ENCODE data around the gene BRS3. TPM values are rescaled to one million over a fixed set of nuclear protein-coding genes. Genes with fewer than 3 reads are reported as not detected.

Gene BRS3
- total and polyA plus RNA-seq, 2 donors (not counting 1 experiment from before 2014, with no cell fraction given) = not detected

GRCh38 chrX:136528645-136529315 lies 41.0 kb downstream of the BRS3 start:
- Histone ChIP-seq H3K9ac (ENCODE audit: insufficient read depth, low read length) (no peak overlapping the region), H3K4me1 (ENCODE audit: control insufficient read depth, extremely low read depth, insufficient read depth, low read length) (no peaks in the 10 kb centered on the region), H2AFZ (ENCODE audit: low read length) (no peak overlapping the region), H4K20me1 (ENCODE audit: control insufficient read depth, extremely low read depth, insufficient read depth, low read length) (no peaks in the 10 kb centered on the region), H3K4me2 (ENCODE audit: extremely low read depth, insufficient read depth, low read length) (no peak overlapping the region), H3K9me3 (ENCODE audit: control insufficient read depth, insufficient read depth, low read depth, low read length) (no peaks in the 10 kb centered on the region), H3K79me2 (ENCODE audit: control insufficient read depth, insufficient read depth, low read length) (no peaks in the 10 kb centered on the region), H3K4me3 (replicated peaks in 1 of 4; ENCODE audit: control extremely low read depth in 1 of 4, insufficient read depth in 1 of 4, low read depth in 3 of 4, low read length in 4 of 4) (no peak overlapping the region), H3K27ac (ENCODE audit: insufficient read depth, low read length) (no peak overlapping the region), H3K27me3 (ENCODE audit: control insufficient read depth, insufficient read depth, low read length) (no peaks in the 10 kb centered on the region), H3K36me3 (ENCODE audit: control insufficient read depth, insufficient read depth, low read length) (no peaks in the 10 kb centered on the region)
- TF ChIP-seq, protein P1, sequence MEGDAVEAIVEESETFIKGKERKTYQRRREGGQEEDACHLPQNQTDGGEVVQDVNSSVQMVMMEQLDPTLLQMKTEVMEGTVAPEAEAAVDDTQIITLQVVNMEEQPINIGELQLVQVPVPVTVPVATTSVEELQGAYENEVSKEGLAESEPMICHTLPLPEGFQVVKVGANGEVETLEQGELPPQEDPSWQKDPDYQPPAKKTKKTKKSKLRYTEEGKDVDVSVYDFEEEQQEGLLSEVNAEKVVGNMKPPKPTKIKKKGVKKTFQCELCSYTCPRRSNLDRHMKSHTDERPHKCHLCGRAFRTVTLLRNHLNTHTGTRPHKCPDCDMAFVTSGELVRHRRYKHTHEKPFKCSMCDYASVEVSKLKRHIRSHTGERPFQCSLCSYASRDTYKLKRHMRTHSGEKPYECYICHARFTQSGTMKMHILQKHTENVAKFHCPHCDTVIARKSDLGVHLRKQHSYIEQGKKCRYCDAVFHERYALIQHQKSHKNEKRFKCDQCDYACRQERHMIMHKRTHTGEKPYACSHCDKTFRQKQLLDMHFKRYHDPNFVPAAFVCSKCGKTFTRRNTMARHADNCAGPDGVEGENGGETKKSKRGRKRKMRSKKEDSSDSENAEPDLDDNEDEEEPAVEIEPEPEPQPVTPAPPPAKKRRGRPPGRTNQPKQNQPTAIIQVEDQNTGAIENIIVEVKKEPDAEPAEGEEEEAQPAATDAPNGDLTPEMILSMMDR (conservative IDR thresholded peaks at IDR 0.05 in 1 of 2, IDR thresholded peaks at IDR 0.05 in 1 of 2; ENCODE audit: low read depth in 1 of 2, low read length in 2 of 2) = no peak
- TF ChIP-seq EZH2 (IDR thresholded peaks at IDR 0.05; ENCODE audit: low read length, missing control alignments) = no peak
- DNase-seq (ENCODE audit: low read depth in 2 of 2) = no peak

- Histone ChIP-seq H2AFZ (ENCODE audit: low read length) (no peak overlapping the region), H3K9me3 (ENCODE audit: control insufficient read depth, insufficient read depth, low read depth, low read length) (no peaks in the 10 kb centered on the region), H3K27ac (ENCODE audit: insufficient read depth, low read length) (no peak overlapping the region), H4K20me1 (ENCODE audit: control insufficient read depth, extremely low read depth, insufficient read depth, low read length) (no peaks in the 10 kb centered on the region), H3K79me2 (ENCODE audit: control insufficient read depth, insufficient read depth, low read length) (no peaks in the 10 kb centered on the region), H3K36me3 (ENCODE audit: control insufficient read depth, insufficient read depth, low read length) (no peaks in the 10 kb centered on the region), H3K9ac (ENCODE audit: insufficient read depth, low read length) (no peak overlapping the region), H3K4me2 (ENCODE audit: extremely low read depth, insufficient read depth, low read length) (no peak overlapping the region), H3K27me3 (ENCODE audit: control insufficient read depth, insufficient read depth, low read length) (no peaks in the 10 kb centered on the region), H3K4me3 (replicated peaks in 1 of 4; ENCODE audit: control extremely low read depth in 1 of 4, insufficient read depth in 1 of 4, low read depth in 3 of 4, low read length in 4 of 4) (no peak overlapping the region), H3K4me1 (ENCODE audit: control insufficient read depth, extremely low read depth, insufficient read depth, low read length) (no peaks in the 10 kb centered on the region)
- DNase-seq (ENCODE audit: low read depth in 2 of 2) = no peak
- TF ChIP-seq EZH2 (IDR thresholded peaks at IDR 0.05; ENCODE audit: low read length, missing control alignments) = no peak
- TF ChIP-seq, protein P1 (conservative IDR thresholded peaks at IDR 0.05 in 1 of 2, IDR thresholded peaks at IDR 0.05 in 1 of 2; ENCODE audit: low read depth in 1 of 2, low read length in 2 of 2) = no peak
These were observed 42.0 kb downstream of the BRS3 start for GRCh38 chrX:136529795-136530194.

DNA sequence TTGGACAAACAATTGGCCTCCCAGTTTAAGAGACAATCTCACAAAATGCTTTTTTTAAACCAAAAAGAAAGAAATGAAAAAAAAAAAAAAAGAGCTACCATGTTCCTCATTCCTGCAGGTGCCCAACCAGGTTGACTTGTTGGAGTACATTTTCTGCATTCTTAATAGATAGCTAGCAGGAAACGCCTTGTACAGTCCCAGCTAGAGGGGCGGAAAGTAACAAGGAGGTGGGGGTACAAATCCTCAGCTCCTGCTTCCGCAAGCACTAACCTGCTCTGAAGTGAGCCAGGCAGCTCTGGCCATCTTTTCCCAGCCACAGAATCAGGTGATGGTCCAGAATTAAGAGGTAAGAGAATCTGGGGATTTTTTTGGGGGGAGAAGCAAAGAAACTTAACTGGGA lies 44.2 kb downstream of the BRS3 start, which contains the start of gene VGLL1:
Gene VGLL1 (plus strand): TSS at position 265 of the 400 bp plus-strand sequence. CDS start 3,806 bp downstream, outside the sequence.
- Histone ChIP-seq H3K79me2 (ENCODE audit: control insufficient read depth, insufficient read depth, low read length) (no peaks in the 10 kb centered on the region), H3K27ac (ENCODE audit: insufficient read depth, low read length) (no peak within 1 kb of the TSS), H4K20me1 (ENCODE audit: control insufficient read depth, extremely low read depth, insufficient read depth, low read length) (no peaks in the 10 kb centered on the region), H3K4me3 (replicated peaks in 1 of 4; ENCODE audit: control extremely low read depth in 1 of 4, insufficient read depth in 1 of 4, low read depth in 3 of 4, low read length in 4 of 4) (no peak within 1 kb of the TSS), H3K9ac (ENCODE audit: insufficient read depth, low read length) (no peak within 1 kb of the TSS), H3K27me3 (ENCODE audit: control insufficient read depth, insufficient read depth, low read length) (no peaks in the 10 kb centered on the region), H3K36me3 (ENCODE audit: control insufficient read depth, insufficient read depth, low read length) (no peaks in the 10 kb centered on the region), H3K4me1 (ENCODE audit: control insufficient read depth, extremely low read depth, insufficient read depth, low read length) (no peaks in the 10 kb centered on the region), H2AFZ (ENCODE audit: low read length) (no peak within 1 kb of the TSS), H3K4me2 (ENCODE audit: extremely low read depth, insufficient read depth, low read length) (no peak within 1 kb of the TSS), H3K9me3 (ENCODE audit: control insufficient read depth, insufficient read depth, low read depth, low read length) (no peaks in the 10 kb centered on the region)
- DNase-seq (ENCODE audit: low read depth in 2 of 2) = no peak
- TF ChIP-seq, protein P1 (conservative IDR thresholded peaks at IDR 0.05 in 1 of 2, IDR thresholded peaks at IDR 0.05 in 1 of 2; ENCODE audit: low read depth in 1 of 2, low read length in 2 of 2) = no peak
- no peak for TF ChIP-seq EZH2 (IDR thresholded peaks at IDR 0.05; ENCODE audit: low read length, missing control alignments)
